Iris pigment epithelial cell (primary cell): ENCODE results near the gene ERGIC1.

Source experiments
- DNase-seq: peaks from one replicate; pipeline ENCODE4 v3.0.0-alpha.2; 2011; ENCODE audit warnings: low read depth

The ERGIC1 gene

DNA sequence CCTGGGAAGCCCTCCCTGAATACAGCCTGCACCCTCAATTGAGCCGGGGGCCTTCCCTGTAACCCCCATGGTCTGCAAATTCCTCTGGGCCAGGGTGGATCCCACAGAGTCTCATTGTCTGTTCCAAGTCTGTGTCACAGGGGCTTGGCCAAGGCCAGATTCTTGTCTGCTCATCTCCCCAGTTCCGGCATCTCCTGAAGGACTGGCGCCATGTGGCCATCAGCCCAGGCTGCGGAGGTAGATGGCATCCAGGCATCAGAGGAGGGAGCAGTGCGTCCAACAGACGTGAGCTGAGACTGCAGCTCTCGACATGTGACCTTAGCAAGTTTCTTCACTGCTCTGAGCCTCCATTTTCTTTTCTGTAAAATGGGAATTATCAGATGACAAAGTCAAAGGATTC is 87.9 kb downstream of the ERGIC1 start:
- DNase-seq, result no peak

DNA sequence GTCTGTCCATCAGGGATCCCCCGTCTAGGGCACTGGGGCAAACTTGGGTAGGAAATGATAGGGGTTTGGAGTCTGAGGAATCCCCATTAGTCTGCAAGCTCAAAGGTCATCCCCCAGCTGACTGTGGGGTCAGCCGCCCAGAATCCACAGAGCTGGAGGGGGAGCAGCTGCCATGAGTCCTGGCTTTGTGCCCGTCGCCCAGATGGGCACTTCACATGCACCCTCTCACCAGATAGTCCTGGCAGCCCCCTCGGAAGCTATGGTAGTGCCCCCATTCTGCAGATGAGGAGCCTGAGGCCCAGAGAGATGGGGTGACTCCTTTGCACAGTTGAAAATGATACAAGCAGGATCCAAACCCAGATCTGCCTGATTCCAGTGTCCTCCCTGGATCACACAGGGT is 89.5 kb downstream of the ERGIC1 start:
- DNase-seq, result no peak

DNA sequence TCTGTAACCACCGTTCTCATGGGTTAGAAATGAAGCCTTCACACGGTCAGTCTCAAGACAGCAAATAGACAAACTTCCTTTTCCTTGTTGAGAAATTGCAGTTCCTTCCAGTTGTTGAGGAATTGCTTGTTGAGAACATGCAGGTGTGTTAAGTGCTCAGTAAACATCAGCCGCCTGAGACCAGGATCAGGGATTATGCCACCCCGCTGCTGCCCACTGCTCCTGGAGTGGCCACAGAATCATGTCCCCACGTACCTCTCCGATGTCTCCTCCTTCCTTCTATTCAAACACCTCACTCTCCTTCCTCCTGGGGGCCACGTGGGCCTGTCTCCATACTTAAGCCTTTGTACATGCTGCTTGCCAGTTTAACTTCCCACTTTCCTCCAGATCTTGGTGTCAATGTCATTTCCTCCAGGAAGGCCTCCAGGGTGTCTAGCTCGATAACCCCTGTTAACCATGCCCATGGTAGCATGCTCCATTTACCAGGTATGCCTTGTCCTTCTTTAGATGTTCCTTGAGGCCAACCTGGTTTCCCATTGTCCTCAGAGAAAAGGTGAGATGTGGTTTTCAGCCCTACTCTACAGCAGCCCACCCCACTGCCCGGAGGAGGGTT is 91.4 kb downstream of the ERGIC1 start:
- DNase-seq, result no peak

DNA sequence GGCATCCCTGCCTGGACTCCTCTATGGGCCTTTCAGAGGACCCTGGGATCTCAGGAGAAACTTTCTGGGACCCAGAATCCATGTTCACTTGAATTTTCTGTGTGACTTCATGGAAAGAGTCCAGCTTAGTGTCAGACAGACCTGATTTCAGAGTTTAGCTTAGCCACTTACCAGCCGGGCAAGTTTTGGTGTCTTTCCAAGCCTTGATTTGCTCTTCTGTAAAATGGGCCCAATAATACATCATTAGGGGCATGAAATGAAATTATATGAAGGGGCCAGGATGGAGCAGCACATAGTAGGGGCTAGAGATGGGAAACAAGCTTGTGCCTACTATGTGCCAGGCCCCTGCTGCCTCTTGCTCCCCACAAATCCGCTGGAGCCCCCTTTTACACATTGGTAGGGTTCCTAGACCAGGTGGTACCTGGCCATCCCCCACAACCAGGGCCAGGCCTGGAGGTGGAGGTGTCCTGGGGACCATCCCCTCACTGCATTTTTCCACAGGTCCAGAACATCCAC is 92.0 kb downstream of the ERGIC1 start:
- no peak for DNase-seq

DNA sequence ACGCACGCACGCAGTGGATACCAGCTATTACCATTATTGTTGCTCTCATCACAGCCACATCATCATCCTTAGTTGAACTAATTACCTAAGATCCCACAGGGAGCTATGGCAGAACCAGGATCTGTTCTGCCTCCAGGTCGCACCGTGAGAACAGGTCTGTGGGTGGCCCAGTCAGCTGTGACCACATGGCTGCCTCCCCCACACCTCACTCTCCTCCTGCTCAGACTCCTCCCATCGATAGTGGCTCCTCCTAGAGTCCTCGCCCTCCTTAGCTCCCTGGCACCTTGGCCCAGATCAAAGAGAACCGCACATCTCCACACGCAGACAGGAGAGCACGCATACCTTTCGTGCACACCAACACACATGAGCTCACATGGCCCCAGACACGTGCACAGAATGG is 92.7 kb downstream of the ERGIC1 start:
- DNase-seq, result no peak

DNA sequence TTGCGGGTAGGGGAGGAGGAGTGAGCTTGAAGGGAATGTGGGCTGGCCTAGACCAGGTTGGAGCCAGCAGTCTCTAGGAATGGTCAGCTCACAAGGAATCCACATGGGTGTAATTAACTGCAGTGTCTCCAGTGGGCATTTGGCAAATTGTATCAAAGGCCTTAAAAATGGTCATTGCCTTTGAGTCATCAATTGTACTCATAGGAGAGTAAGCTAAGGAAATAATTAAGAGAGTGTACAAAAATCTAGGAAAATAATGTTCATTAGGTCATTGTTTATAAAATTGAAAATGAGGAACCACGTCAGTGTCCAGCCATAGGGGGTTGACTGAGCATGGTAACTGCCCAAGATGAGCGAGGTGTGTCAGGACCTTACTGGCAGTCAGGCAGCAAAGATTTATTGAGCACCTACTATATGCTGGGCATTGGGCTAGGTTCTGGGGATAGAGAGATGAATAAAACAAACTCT is 95.4 kb downstream of the ERGIC1 start:
- peak; percentile 85 for DNase-seq

DNA sequence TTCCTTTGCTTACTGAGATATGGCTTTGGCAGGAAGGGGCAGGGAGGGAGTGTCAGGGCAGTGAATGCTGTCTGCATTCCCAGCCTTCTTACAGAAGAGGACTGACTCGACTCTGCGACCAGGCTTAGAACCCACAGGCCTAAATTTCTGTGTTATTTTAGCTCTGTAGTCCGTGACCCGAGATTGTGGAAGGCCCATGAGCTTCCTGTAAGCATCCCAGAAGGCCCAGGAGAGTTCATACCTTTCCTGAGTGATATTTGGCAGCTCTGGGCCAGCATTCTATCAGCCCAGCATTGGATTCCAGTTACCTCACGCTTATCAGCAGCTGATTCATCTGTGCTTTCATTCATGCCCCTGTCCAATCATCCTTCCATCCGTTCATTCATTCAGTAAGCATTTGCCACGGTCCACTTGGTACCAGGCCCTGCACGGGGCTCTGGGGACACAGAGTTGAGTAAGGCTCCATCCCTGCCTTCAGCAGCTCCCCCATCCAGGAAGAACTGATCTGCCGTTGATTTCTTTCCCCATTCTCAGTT is 97.0 kb downstream of the ERGIC1 start:
- DNase-seq, result peak; percentile 97

DNA sequence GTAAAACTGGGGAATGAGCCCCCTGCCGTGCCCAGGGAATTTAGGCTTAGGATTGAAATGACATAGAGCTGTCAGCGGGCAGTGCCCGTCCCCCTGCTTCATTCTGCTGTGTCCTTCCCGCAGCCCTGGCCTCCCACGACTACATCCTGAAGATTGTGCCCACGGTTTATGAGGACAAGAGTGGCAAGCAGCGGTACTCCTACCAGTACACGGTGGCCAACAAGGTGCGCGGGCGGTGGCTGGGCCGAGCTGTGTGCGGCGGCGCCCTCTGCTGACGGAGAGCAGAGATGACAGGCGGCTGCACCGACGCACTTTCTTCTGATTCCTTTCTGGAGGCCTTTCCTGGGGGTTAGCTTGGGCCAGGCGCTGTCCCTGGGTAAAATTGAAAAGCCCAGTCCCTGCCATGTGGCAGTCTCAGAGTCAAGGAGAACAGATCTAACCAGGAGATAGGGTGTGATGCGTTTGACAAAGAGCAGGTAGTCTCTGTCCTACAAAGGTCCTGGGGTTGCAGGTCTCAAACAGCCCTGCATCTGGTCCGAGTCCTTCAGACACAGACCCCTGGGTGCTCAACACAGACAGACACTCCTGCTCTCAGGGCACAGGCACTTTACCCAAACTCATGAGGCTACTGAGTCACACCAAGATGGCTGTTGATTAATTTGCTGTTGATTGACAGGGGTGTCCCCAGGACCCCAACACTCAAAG is 98.4 kb downstream of the ERGIC1 start:
- DNase-seq, result peak; percentile 71

DNA sequence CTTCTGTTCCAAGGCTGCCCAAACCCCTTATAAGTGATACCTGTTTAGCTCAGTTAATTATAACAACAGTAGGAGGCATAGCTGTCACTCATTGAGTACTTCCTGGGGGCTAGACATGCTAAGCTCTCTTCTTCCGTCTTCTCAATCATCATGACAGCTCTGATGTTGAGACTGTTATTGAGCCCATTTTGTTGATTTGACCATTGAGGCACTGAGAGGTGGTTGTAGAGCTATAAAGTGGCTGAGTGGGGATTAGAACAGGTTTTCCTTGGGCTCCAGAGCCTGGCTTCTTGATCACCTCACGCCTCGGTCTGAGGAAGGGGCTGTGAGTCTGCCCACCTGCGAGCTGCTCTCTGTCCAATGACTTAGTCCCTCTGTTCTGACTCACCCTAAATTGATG is 99.2 kb downstream of the ERGIC1 start:
- DNase-seq, result no peak

DNA sequence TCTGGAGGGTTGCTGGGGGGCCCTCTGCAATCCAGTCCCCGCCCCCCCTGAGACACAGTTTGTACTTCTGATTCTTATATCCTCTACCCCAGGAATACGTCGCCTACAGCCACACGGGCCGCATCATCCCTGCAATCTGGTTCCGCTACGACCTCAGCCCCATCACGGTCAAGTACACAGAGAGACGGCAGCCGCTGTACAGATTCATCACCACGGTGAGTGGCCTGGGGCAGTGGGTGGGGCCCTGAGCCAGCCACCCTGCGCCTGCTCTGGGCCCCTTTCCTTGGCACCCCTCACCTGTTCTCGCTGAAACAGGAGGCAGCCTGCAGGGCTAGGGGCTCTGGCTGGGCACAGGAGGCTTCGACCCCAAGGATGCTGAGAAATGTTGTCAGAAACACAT is 101.0 kb downstream of the ERGIC1 start:
- no peak for DNase-seq

DNA sequence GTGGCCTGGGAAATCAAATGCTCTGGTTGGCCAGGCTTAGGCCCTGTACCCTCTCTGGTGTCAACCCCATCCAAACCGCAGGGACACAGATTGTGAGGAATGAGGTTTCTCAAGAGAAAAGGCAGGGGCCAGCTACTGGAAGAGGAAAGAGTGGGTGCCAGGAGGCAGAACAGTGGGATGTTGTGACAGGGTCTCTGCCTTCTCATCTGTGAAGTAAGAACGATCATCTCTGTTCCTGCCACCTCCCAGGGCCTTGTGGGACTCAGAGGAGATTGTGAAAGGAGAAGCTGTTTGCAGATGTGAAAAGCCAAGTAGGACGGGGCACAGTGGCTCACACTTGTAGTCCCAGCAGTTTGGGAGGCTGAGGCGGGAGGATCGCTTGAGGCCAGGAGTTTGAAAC is 102.3 kb downstream of the ERGIC1 start:
- DNase-seq, result no peak

DNA sequence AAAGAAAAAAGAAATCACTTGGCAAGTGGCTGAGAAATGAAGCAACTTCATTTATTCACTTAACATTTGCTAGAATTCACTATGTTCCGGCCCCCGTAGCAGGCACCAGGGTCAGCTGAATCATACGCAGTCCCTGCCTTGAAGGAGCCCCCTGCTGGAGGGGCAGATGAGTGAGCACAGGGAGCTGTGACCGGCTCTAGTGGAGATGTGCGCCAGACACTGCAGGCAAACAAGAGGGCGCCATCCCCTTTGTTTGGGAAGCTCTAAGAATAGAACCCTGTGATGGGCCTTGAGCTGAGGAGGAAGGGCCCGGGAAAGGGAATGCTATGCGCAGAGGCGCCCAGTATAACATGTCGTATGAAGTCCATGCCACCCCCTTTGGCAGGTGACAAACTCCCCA is 105.0 kb downstream of the ERGIC1 start:
- peak; percentile 40 for DNase-seq

DNA sequence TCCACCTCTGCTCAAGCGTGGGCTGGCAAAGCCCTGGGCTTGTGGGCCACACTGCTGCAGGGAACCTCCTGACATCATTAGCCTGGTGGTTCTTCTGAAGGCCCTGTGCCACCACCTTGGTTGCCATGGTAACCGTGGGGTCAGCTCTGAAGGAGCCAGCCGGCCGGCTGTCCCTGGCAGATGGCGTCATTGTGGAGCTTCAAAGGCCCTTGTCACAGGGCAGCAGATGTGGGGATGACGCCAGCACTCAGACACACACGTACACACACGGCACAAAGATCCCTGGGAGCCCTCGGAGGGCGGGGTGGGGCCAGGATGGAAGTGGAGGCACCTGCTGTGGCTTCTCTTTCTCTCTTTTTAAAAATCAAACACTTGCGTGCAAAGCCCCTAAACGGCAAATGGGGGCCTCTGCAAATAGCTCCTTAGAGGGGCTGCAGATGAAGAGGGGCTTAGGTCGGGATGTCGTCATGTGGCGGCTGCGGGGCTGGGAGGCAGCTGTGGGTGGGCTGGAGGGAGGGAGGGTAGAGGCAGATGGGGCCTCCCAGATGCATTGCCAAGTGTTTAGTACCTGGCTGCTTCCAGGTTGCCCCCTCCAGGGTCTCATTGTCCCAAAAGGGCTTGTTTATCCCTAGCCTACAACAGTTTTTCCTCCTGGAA is 105.7 kb downstream of the ERGIC1 start:
- no peak for DNase-seq

DNA sequence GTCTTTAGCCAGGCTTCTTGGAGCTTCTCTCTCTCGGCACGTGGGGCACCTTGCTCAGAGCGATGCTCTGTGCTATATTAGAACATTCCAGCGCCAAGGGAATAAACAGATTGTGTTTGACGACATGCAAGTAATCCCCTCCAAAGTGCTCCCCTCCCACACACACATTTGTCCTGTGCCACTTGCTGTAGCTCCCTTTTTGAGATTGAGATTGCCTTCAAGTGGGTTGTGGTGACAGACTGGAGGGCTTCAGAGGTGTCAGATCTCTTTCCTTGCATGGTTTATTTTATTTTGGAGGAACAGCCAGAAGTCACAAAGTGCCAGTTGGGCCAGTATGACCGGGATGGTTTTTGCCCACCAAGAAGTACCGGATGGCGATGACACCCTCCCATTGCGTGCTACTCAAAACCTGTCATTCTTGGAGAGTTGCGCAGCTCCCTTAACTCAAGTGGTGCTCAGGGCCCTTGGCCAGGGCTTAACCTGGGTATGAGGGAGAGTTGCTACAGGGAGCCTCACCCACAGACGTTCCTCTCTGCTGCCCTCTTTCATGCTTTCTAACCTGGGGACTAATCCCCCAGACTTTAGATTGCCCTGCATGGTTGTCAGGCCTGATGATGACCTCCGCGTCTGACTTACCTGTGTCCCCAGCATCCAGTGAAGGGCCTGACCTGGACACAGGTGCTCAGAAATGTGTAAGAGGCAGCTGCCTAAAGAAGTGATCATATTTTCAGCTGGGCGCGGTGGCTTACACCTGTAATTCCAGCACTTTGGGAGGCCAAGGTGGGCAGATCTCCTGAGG is 106.4 kb downstream of the ERGIC1 start:
- no peak for DNase-seq

DNA sequence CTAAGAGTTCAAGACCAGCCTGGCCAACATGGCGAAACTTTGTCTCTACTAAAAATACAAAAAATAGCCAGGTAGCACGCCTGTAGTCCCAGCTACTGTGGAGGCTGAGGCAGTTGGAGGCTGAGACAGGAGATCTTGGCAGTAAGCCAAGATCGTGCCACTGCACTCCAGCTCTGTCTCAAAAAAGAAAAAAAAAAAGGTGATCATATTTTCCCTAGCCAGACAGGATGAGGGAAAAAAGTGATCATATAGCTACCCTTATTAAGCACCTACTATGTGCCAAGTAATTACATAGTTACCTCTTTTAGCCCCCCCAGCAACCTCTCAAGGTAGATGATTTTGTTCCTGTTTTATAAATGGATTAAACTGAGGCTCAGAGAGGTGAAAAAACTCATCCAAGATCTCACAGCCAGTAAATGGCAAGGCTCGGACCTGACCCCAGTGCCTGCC is 107.0 kb downstream of the ERGIC1 start:
- DNase-seq, result no peak

DNA sequence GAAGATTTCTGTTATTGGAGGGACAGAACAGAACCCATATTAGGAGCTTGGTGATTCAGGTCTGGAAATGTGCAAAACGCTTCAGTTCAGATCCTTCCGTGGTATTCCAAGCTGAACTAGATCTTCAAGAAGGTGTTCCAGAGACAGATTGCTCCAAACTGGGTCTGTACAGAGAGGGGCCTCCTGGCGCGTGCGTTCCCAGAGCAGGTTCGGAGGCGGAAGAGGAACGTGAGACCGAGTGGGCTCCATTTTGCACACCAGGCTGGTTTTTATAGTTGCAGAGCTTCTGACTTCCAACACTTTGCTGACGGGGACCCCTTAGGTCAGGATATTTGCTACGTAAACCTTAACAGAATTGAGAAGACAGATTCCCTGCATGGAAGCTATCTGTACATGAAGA is 108.5 kb downstream of the ERGIC1 start:
- no peak for DNase-seq

DNA sequence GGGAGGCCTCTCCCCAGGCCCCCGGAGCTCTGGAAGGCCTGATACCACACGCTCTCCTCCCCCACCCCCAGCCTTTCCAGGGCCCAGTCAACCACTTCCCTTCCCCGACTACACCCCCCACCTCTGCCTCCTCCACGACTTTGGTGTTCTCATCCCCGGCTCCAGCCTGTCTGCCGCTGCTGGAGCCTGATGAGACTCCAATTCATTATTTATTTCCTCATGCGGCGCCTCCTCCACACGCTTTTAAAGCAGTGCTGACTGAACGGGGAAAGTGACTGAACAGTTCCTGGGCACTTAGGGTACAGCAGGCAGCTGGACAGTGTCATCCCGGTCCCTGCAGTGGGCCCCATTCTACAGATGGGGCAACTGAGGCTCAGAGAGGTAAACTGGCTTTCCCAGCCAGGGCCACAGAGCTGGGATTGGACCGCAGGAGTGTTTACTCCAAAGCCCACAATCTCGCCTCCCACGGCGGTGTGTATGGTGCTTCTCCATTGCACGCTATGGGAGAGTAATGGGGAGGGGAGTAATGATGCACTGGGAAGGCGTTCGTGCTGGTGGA is 109.3 kb downstream of the ERGIC1 start:
- DNase-seq, result peak; percentile 90

DNA sequence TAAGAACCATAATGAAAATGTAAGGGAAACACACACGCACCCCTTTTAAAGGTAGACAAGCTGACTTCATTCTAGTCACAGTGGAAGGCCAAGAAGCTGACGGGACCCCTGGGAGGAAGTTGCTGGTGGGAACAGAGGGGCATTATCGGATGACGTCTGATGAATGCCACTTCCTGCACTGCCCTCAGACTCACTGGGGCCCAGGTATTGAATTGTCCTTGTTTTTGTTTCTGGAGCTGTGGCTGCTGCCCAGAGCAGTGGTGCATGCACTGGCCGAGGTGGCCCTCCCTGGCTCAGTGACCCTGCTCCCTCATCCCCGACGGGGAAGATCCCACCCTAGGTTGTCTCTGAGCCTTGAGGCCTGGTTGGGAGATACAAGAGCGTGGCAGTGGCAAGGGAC is 109.9 kb downstream of the ERGIC1 start:
- DNase-seq, result no peak

DNA sequence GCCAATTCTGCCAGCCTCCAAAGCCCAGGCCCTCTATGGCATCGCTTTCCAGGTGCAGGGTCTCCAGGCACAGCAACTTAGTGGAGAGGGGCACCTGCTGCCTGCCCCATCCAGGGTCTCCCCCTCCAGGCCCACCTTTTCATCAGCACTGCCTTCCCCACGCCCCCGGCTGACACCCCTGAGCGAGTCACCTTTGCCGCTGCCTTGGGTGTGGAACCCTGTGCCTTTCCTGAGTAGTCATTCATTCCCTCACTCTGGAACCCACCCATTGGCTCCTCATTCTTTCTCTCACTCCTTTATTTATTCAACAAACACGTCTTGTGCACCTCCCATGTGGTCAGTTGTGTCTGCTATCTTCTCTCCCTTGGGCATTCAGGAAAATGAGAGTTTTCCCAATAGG is 110.7 kb downstream of the ERGIC1 start:
- no peak for DNase-seq

DNA sequence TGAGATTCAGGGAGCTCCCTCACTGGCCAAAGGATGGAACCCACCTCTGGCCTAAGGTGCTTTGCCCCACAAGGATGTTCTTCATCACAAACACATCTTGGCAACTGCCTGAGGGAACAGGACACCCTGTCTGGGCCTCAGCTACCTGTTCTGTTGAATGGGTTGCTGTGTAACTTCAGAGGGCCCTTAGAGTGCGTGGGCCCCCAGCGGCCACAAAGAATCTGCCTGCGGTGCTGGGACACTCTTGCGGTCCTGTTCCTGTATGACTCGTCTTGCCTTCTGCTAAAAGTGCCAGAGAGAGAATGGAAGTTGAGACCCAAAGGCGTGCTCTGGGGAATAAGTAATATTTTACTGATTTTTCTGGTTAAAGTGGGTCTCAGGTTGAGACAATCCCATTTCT is 111.1 kb downstream of the ERGIC1 start:
- no peak for DNase-seq

DNA sequence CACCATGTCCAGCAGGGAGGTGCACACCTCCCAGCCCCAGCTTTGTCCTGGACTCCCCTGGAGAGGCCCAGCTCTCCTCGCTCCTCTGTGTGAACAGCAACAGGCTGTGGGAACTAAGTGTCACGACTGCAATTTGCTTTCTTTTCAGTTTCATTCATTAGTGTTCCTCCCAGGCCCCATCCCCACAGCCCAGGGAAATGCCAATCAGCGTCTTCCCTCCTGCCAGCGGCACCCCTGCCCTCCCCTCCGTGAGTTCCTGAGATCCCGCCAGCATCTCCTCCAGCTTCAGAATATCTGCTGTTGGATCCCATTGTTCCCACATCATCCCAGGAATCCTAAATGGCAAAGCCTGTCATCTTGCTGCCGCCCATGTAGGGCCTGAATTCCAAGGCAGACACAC is 112.1 kb downstream of the ERGIC1 start:
- no peak for DNase-seq

DNA sequence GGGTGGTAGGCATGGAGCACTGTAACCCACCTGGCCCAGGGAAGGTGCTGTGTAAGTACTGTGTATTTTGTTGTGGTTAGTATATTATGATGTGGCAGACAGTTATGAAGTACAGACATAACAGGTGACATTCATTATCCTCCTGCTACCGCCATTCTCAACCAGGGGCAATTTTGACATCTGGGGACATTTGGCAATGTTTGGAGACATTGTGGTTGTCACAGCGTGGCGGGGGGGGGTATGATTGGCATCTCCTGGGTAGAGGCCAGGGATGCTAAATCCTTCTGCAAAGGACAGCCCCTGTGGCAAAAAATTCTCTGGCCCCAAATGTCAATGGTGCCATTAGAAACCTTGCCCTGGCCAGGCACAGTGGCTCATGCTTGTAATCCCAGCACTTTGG is 115.4 kb downstream of the ERGIC1 start:
- DNase-seq, result no peak
